ENCODE data around the gene SLC66A2. TPM values are rescaled to one million over a fixed set of nuclear protein-coding genes. Genes with fewer than 3 reads are reported as not detected.
"Not testable (repeated sequence)": the region's sequence is repeated elsewhere in the genome, so short reads cannot be mapped to it uniquely, and the experiment has no call there.

SLC66A2 gene
- total RNA-seq (100 to 1,000 TPM in 1 of 2 donors, 10 to 100 TPM in 1; 87.0 to 143 TPM), polyA plus RNA-seq (ENCODE audit: insufficient read depth, low read depth, low replicate concordance) (72.5 TPM)
- long read RNA-seq, donor 1, partial matches to known transcripts, result 0 of 6 reads
- long read RNA-seq, donor 1, other reads (novel, unspliced or antisense), result 0 of 6 reads
- long read RNA-seq, donor 2, partial matches to known transcripts, result 0 of 8 reads
- long read RNA-seq, donor 2, other reads (novel, unspliced or antisense), result 0 of 8 reads

GRCh38 chr18:79951545-79952455 lies at the start of gene SLC66A2:
TSS of gene SLC66A2 (minus strand) at chr18:79951653. CDS start at chr18:79950926, 727 bp downstream.
- Histone ChIP-seq H3K9me3 (no peaks in the 10 kb centered on the region), H3K27ac (peak within 1 kb of the TSS; percentile 79 to 80), H3K36me3 (ENCODE audit: low read depth, missing control alignments) (no peaks in the 10 kb centered on the region), H3K4me3 (peak within 1 kb of the TSS; percentile 84 to 86), H3K4me1 (peaks cover 14% of the 10 kb centered on the region), H3K27me3 (no peaks in the 10 kb centered on the region)
- TF ChIP-seq CTCF (IDR thresholded peaks at IDR 0.05), result no peak
- peak; percentile 35 for TF ChIP-seq POLR2A (IDR thresholded peaks at IDR 0.05)
- WGBS, 2 donors, result 0 to 1% methylated on average over 2 to 122 of the region's 126 CpGs
- intact Hi-C loops (cut with DNase I; ENCODE audit: low total_unique reads), result no loop called here
- peak; percentile 93 for DNase-seq

GRCh38 chr18:80000877-80001276 lies 49.4 kb upstream of the SLC66A2 start:
- H3K27me3 ChIP-seq, result no peaks in the 10 kb centered on the region
- WGBS, 2 donors, result 80 to 93% methylated on average over 3 of the region's 3 CpGs
- no peak overlapping the region for H3K27ac ChIP-seq
- TF ChIP-seq CTCF (IDR thresholded peaks at IDR 0.05) (no peak), POLR2A (IDR thresholded peaks at IDR 0.05) (no peak)
- no peaks in the 10 kb centered on the region for H3K36me3 ChIP-seq (ENCODE audit: low read depth, missing control alignments)
- H3K4me1 ChIP-seq, result no peaks in the 10 kb centered on the region
- no peaks in the 10 kb centered on the region for H3K9me3 ChIP-seq
- intact Hi-C loops (cut with DNase I; ENCODE audit: low total_unique reads), result no loop called here
- DNase-seq, result no peak
- H3K4me3 ChIP-seq, result no peak overlapping the region

GRCh38 chr18:79999701-80000100 lies 48.2 kb upstream of the SLC66A2 start:
- H3K27ac ChIP-seq; H3K4me3 ChIP-seq; H3K9me3 ChIP-seq; H3K27me3 ChIP-seq; intact Hi-C loops (cut with DNase I; ENCODE audit: low total_unique reads); H3K36me3 ChIP-seq (ENCODE audit: low read depth, missing control alignments); DNase-seq; H3K4me1 ChIP-seq: not testable (repeated sequence)
- 91 to 100% methylated on average over 2 of the region's 2 CpGs for whole genome bisulfite sequencing, 2 donors

GRCh38 chr18:79991494-79991893 lies 40.0 kb upstream of the SLC66A2 start:
- no peaks in the 10 kb centered on the region for H3K36me3 ChIP-seq (ENCODE audit: low read depth, missing control alignments)
- no peak overlapping the region for H3K4me3 ChIP-seq
- TF ChIP-seq POLR2A (IDR thresholded peaks at IDR 0.05) (no peak), CTCF (IDR thresholded peaks at IDR 0.05) (no peak)
- intact Hi-C loops (cut with DNase I; ENCODE audit: low total_unique reads), result no loop called here
- H3K27me3 ChIP-seq, result no peaks in the 10 kb centered on the region
- 78 to 92% methylated on average over 2 of the region's 2 CpGs for WGBS, 2 donors
- peaks cover 3% of the 10 kb centered on the region for H3K4me1 ChIP-seq
- H3K27ac ChIP-seq, result no peak overlapping the region
- DNase-seq, result no peak
- no peaks in the 10 kb centered on the region for H3K9me3 ChIP-seq

- no peak for DNase-seq
- H3K27me3 ChIP-seq, result no peaks in the 10 kb centered on the region
- TF ChIP-seq CTCF (IDR thresholded peaks at IDR 0.05), result no peak
- no peak for TF ChIP-seq POLR2A (IDR thresholded peaks at IDR 0.05)
- 38 to 46% methylated on average over 14 of the region's 14 CpGs for WGBS, 2 donors
- H3K36me3 ChIP-seq (ENCODE audit: low read depth, missing control alignments), result no peaks in the 10 kb centered on the region
- H3K27ac ChIP-seq, result peak overlapping the region; percentile 96 to 97
- no peaks in the 10 kb centered on the region for H3K9me3 ChIP-seq
- H3K4me1 ChIP-seq, result peaks cover 3% of the 10 kb centered on the region
- H3K4me3 ChIP-seq, result peak overlapping the region; percentile 87 to 99
- intact Hi-C loops (cut with DNase I; ENCODE audit: low total_unique reads), result no loop called here
Observed at GRCh38 chr18:79989195-79989497, 37.7 kb upstream of the SLC66A2 start.

All from testis (tissue), 5 donors.